HG03442 (cell line): ENCODE data around the gene TTC8.

Experiments
- ATAC-seq: cut with Tn5 transposase; IDR thresholded peaks from one replicate; pipeline ENCODE4 v1.9.1; 2021; ENCODE audit warnings: mild to moderate bottlenecking, moderate library complexity; ENCODE audit not compliant: unreplicated experiment

The TTC8 gene

GRCh38 chr14:88864198-88864597 is 39.7 kb downstream of the TTC8 start:
- ATAC-seq: no peak

GRCh38 chr14:88866305-88866704 is 41.9 kb downstream of the TTC8 start:
- no peak for ATAC-seq

- no peak for ATAC-seq
These were observed 44.2 kb downstream of the TTC8 start for GRCh38 chr14:88868558-88869159.

- ATAC-seq: no peak
These were observed 46.3 kb downstream of the TTC8 start for GRCh38 chr14:88870777-88871176.

- no peak for ATAC-seq
These were observed 47.0 kb downstream of the TTC8 start for GRCh38 chr14:88871429-88871828.

GRCh38 chr14:88872976-88873375 is 48.5 kb downstream of the TTC8 start:
- no peak for ATAC-seq

GRCh38 chr14:88877192-88877591 is 52.7 kb downstream of the TTC8 start:
- ATAC-seq: no peak

GRCh38 chr14:88879022-88879421 is 54.6 kb downstream of the TTC8 start:
- no peak for ATAC-seq

- ATAC-seq: no peak
These were observed 57.8 kb downstream of the TTC8 start for GRCh38 chr14:88882236-88882635.

- ATAC-seq: no peak
These were observed 70.7 kb downstream of the TTC8 start for GRCh38 chr14:88895116-88895515.

- ATAC-seq: no peak
These were observed 76.7 kb downstream of the TTC8 start for GRCh38 chr14:88901189-88901588.

GRCh38 chr14:88901991-88902390 is 77.5 kb downstream of the TTC8 start:
- ATAC-seq: no peak

- ATAC-seq: no peak
These were observed 78.4 kb downstream of the TTC8 start for GRCh38 chr14:88902850-88903249.

GRCh38 chr14:88904206-88904647 is 79.8 kb downstream of the TTC8 start:
- ATAC-seq: no peak

GRCh38 chr14:88904864-88905263 is 80.4 kb downstream of the TTC8 start:
- ATAC-seq: no peak

- no peak for ATAC-seq
These were observed 83.8 kb downstream of the TTC8 start for GRCh38 chr14:88908216-88908615.

- no peak for ATAC-seq
These were observed 85.9 kb downstream of the TTC8 start for GRCh38 chr14:88910386-88910785.

- ATAC-seq: no peak
These were observed 87.4 kb downstream of the TTC8 start for GRCh38 chr14:88911809-88912208.

GRCh38 chr14:88914956-88915355 is 90.5 kb downstream of the TTC8 start:
- ATAC-seq: no peak

- no peak for ATAC-seq
These were observed 95.1 kb downstream of the TTC8 start for GRCh38 chr14:88919502-88919901.
